Gastrocnemius medialis (tissue), 4 donors: ENCODE data around the gene STAP1. TPM values are rescaled to one million over a fixed set of nuclear protein-coding genes. Genes with fewer than 3 reads are reported as not detected.
"Not testable (repeated sequence)": the region's sequence is repeated elsewhere in the genome, so short reads cannot be mapped to it uniquely, and the experiment has no call there.

Source experiments
- ATAC-seq, 2 donors: fragments of 150-250 bp; one replicate each; pipeline ENCODE4 v1.9.1; 2016
- DNase-seq, 2 donors: peaks; one replicate each; pipeline ENCODE4 v3.0.0-alpha.2; 2019
- H3K27ac ChIP-seq, 4 donors: fragments of 200-600 bp; sonication (generic); 1 replicate in 1 of 4; 2 replicates in 3 of 4; pipeline ENCODE4 v1.5.1; 2016 to 2018; ENCODE audit warnings: mild to moderate bottlenecking in 2 of 4, moderate library complexity in 1 of 4
- H3K27me3 ChIP-seq, 3 donors: fragments of 200-600 bp; sonication (generic) in 2 of 3; 1 replicate in 1 of 3; 2 replicates in 2 of 3; pipeline versions ENCODE4 v1.5.1 to v1.6.0; 2016 to 2019; ENCODE audit warnings: mild to moderate bottlenecking in 1 of 3, moderate library complexity in 1 of 3
- H3K36me3 ChIP-seq, 2 donors: fragments of 200-600 bp; sonication (generic) in 1 of 2; one replicate each; pipeline ENCODE4 v1.5.1; 2017 to 2018
- H3K4me1 ChIP-seq, 2 donors: fragments of 200-600 bp; sonication (generic) in 1 of 2; one replicate each; pipeline ENCODE4 v1.5.1; 2016 to 2017; ENCODE audit warnings: mild to moderate bottlenecking in 2 of 2
- H3K4me3 ChIP-seq, 4 donors: fragments of 200-600 bp; sonication (generic) in 3 of 4; 1 replicate in 1 of 4; 2 replicates in 3 of 4; pipeline ENCODE4 v1.5.1; 2016 to 2019; ENCODE audit warnings: mild to moderate bottlenecking in 2 of 4
- H3K9me3 ChIP-seq, 3 donors: fragments of 200-600 bp; sonication (generic) in 2 of 3; 1 replicate in 1 of 3; 2 replicates in 2 of 3; pipeline ENCODE4 v1.5.1; 2016 to 2019
- CTCF ChIP-seq, 5 experiments: fragments of 450-650 bp in 3 of 5; fragments of 200-600 bp in 2 of 5; sonication (generic) in 2 of 5; IDR thresholded peaks in 4 of 5; conservative IDR thresholded peaks in 1 of 5; 1 replicate in 4 of 5; 2 replicates in 1 of 5; pipeline ENCODE4 v1.5.1; 2016 to 2019; ENCODE audit warnings: antibody characterized with exemption in 5 of 5, mild to moderate bottlenecking in 3 of 5, moderate library complexity in 3 of 5
- POLR2A ChIP-seq, 2 donors: fragments of 450-650 bp; IDR thresholded peaks; one replicate each; pipeline ENCODE4 v1.6.1; 2017; ENCODE audit warnings: antibody characterized with exemption in 2 of 2, mild to moderate bottlenecking in 2 of 2, moderate library complexity in 2 of 2
- in situ Hi-C, 4 donors: fragments of 200-750 bp; cut with MboI; loops; one replicate each; pipeline versions ENCODE4 v1.15.0 to v1.8.0; 2017; ENCODE audit warnings: low sequenced_read_pairs in 4 of 4
- intact Hi-C: fragments of 100-400 bp; cut with DNase I; formaldehyde crosslinking; loops from one replicate; pipeline ENCODE4 v1.15.1; 2023; ENCODE audit warnings: low total_unique reads
- total RNA-seq, 4 donors: library from RNA; depleted of rRNA; stranded (reverse); fragments of >200 nt; gene quantifications; one replicate each; pipeline versions ENCODE4 v1.1.0 to v1.2.3, GENCODE V29; 2016

STAP1 gene
- total RNA-seq, 4 donors from 2014 or later, result not detected

GRCh38 chr4:67522230-67522629, 36.3 kb upstream of the STAP1 start:
- H3K4me3 ChIP-seq, result no peak overlapping the region
- no peak overlapping the region for H3K27ac ChIP-seq
- peaks cover 0 to 3% of the 10 kb centered on the region in 2 donors for H3K4me1 ChIP-seq
- ATAC-seq (no peak), DNase-seq (no peak)
- in situ Hi-C loops (no loop called here), intact Hi-C loops (no loop called here)
- no peaks in the 10 kb centered on the region for H3K9me3 ChIP-seq
- no peaks in the 10 kb centered on the region for H3K27me3 ChIP-seq
- TF ChIP-seq CTCF (IDR thresholded peaks at IDR 0.05 in 4 of 5, conservative IDR thresholded peaks at IDR 0.05 in 1 of 5) (no peak), POLR2A (IDR thresholded peaks at IDR 0.05) (no peak)
- peaks cover 0 to 2% of the 10 kb centered on the region in 2 donors for H3K36me3 ChIP-seq

- Histone ChIP-seq H3K9me3 (no peaks in the 10 kb centered on the region), H3K27ac (no peak overlapping the region), H3K4me1 (peaks cover 0 to 3% of the 10 kb centered on the region in 2 donors), H3K36me3 (no peaks in the 10 kb centered on the region), H3K4me3 (no peak overlapping the region), H3K27me3 (no peaks in the 10 kb centered on the region)
- intact Hi-C loops, result no loop called here
- in situ Hi-C loops, result no loop called here
- DNase-seq (no peak), ATAC-seq (no peak)
- TF ChIP-seq POLR2A (IDR thresholded peaks at IDR 0.05) (no peak), CTCF (IDR thresholded peaks at IDR 0.05 in 4 of 5, conservative IDR thresholded peaks at IDR 0.05 in 1 of 5) (no peak)
Observed at GRCh38 chr4:67522851-67523671, 35.5 kb upstream of the STAP1 start.

DNA sequence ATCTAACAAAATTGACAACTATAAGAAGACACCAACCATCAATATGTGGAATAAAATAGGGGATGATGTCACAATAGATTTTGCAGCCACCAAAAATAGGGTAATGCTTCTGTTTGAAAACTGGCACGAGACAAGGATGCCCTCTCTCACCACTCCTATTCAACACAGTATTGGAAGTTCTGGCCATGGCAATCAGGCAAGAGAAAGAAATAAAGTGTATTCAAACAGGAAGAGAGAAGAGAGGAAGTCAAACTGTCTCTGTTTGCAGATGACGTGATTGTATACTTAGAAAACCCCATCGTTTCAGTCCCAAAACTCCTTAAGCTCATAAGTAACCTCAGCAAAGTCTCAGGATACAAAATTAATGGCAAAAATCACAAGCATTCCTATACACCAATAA, 34.4 kb upstream of the STAP1 start:
- intact Hi-C loops, DNase-seq, H3K36me3 ChIP-seq, H3K27ac ChIP-seq, H3K27me3 ChIP-seq, H3K9me3 ChIP-seq, in situ Hi-C loops, H3K4me1 ChIP-seq, ATAC-seq, H3K4me3 ChIP-seq: not testable (repeated sequence)

- no peaks in the 10 kb centered on the region for H3K9me3 ChIP-seq
- H3K27me3 ChIP-seq, result no peaks in the 10 kb centered on the region
- no peak for DNase-seq
- no peak for TF ChIP-seq POLR2A (IDR thresholded peaks at IDR 0.05)
- TF ChIP-seq CTCF (IDR thresholded peaks at IDR 0.05 in 4 of 5, conservative IDR thresholded peaks at IDR 0.05 in 1 of 5), result no peak
- intact Hi-C loops (no loop called here), in situ Hi-C loops (loop anchor here in 2 of 4 donors (25.0 kb wide), 1 partner anchor 806 kb away; no protein-coding TSS in a partner anchor)
- no peak overlapping the region for H3K4me3 ChIP-seq
- H3K27ac ChIP-seq, result no peak overlapping the region
- no peak for ATAC-seq
- H3K36me3 ChIP-seq, result peaks cover 3 to 51% of the 10 kb centered on the region in 2 donors
- H3K4me1 ChIP-seq, result no peaks in the 10 kb centered on the region
Observed at GRCh38 chr4:67531379-67531962, 27.1 kb upstream of the STAP1 start.

DNA sequence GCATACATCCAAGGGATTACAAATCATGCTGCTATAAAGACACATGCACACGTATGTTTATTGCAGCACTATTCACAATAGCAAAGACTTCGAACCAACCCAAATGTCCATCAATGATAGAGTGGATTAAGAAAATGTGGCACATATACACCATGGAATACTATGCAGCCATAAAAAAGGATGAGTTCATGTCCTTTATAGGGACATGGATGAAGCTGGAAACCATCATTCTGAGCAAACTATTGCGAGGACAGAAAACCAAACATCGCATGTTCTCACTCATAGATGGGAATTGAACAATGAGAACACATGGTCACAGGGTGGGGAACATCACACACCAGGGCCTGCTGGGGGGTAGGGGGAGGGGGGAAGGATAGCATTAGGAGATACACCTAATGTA, 26.1 kb upstream of the STAP1 start:
- H3K4me1 ChIP-seq, H3K27ac ChIP-seq, ATAC-seq, intact Hi-C loops, H3K9me3 ChIP-seq, H3K4me3 ChIP-seq, DNase-seq, H3K27me3 ChIP-seq: not testable (repeated sequence)
- in situ Hi-C loops, result loop anchor here in 2 of 4 donors (25.0 kb wide), 1 partner anchor 805 kb away; no protein-coding TSS in a partner anchor
- peaks cover 3 to 51% of the 10 kb centered on the region in 2 donors for H3K36me3 ChIP-seq
